Measurements from ENCODE around the gene S1PR4. TPM values are rescaled to one million over a fixed set of nuclear protein-coding genes. Genes with fewer than 3 reads are reported as not detected.
A peak's percentile ranks its signal among the peaks of the same experiment; 100 is the strongest.

S1PR4 gene
- total and polyA plus RNA-seq, 2 of the 8 experiments (the other 6 are each of a cell fraction or from before 2014, with no cell fraction given), result not detected

GRCh38 chr19:3210347-3211017 is 31.9 kb downstream of the S1PR4 start (continued):
- TF ChIP-seq YY1 (IDR thresholded peaks at IDR 0.05; ENCODE audit: low read depth, low read length) (0 out of 2 replicates have a peak, but pooled peaks have one; percentile 25), SP4 (IDR thresholded peaks at IDR 0.05; ENCODE audit: low read length) (no peak), KDM1A (IDR thresholded peaks at IDR 0.05; ENCODE audit: borderline replicate concordance, low read length) (peak; percentile 100), RAD21 (IDR thresholded peaks at IDR 0.05 in 1 of 2, conservative IDR thresholded peaks at IDR 0.05 in 1 of 2; ENCODE audit: low read depth in 2 of 2, low read length in 2 of 2) (peak; percentile 35 to 46; a peak in 3 of 4 replicates), MAX (IDR thresholded peaks at IDR 0.05) (0 out of 2 replicates have a peak, but pooled peaks have one; percentile 8), KDM5A (IDR thresholded peaks at IDR 0.05; ENCODE audit: low read length) (no peak), SP1 (IDR thresholded peaks at IDR 0.05; ENCODE audit: low read depth, low read length) (no peak), POU5F1 (IDR thresholded peaks at IDR 0.05; ENCODE audit: low read depth, low read length) (no peak), GABPA (IDR thresholded peaks at IDR 0.05; ENCODE audit: borderline replicate concordance, insufficient read depth, low read length) (peak; percentile 50; the same call in 1 of the 2 replicates), BACH1 (IDR thresholded peaks at IDR 0.05; ENCODE audit: low read length) (no peak), RBBP5 (IDR thresholded peaks at IDR 0.05; ENCODE audit: borderline replicate concordance, low read depth, low read length) (no peak), EP300 (IDR thresholded peaks at IDR 0.05; ENCODE audit: borderline replicate concordance in 1 of 2, low read depth in 2 of 2, low read length in 2 of 2) (no peak), ZNF274 (IDR thresholded peaks at IDR 0.05; ENCODE audit: borderline replicate concordance, extremely low read depth, low read length) (no peak), E2F6 (IDR thresholded peaks at IDR 0.05) (0 out of 2 replicates have a peak, but pooled peaks have one; percentile 12), JUN (IDR thresholded peaks at IDR 0.05; ENCODE audit: low read depth, low read length) (no peak), HDAC2 (IDR thresholded peaks at IDR 0.05; ENCODE audit: borderline replicate concordance in 1 of 2, low read depth in 2 of 2, low read length in 2 of 2) (peak in 1 of 2 experiments; percentile 96; a peak in 2 of 4 replicates), CTCF (IDR thresholded peaks at IDR 0.05; ENCODE audit: control extremely low read depth in 1 of 3, insufficient read depth in 1 of 3, low read depth in 1 of 3, low read length in 3 of 3) (peak; percentile 79 to 93 (median 92)), TEAD4 (IDR thresholded peaks at IDR 0.05; ENCODE audit: low read depth, low read length) (no peak), SIRT6 (IDR thresholded peaks at IDR 0.05; ENCODE audit: low read length) (no peak), BCL11A (IDR thresholded peaks at IDR 0.05; ENCODE audit: low read depth in 2 of 2, low read length in 2 of 2) (no peak)
